Chondrocyte (in vitro differentiated cells): ENCODE results near the gene CAPN2. TPM values are rescaled to one million over a fixed set of nuclear protein-coding genes. Genes with fewer than 3 reads are reported as not detected.
A peak's percentile ranks its signal among the peaks of the same experiment; 100 is the strongest.

Source experiments
- DNase-seq: peaks from one replicate; pipeline ENCODE4 v3.0.0; 2021; ENCODE audit warnings: mixed read lengths, low spot score
- H3K27ac Mint-ChIP-seq: one replicate; pipeline ENCODE4 v1.8.0; 2021; ENCODE audit warnings: mild to moderate bottlenecking, moderate library complexity, mixed read lengths; ENCODE audit not compliant: unreplicated experiment
- H3K27me3 Mint-ChIP-seq: 2 replicates; pipeline ENCODE4 v1.8.0; 2021; ENCODE audit warnings: low read depth, mixed read lengths
- H3K36me3 Mint-ChIP-seq: 2 replicates; pipeline ENCODE4 v1.8.0; 2021; ENCODE audit warnings: low read depth, mixed read lengths
- H3K4me1 Mint-ChIP-seq: 2 replicates; pipeline ENCODE4 v1.8.0; 2021; ENCODE audit warnings: low read depth, mild to moderate bottlenecking, mixed read lengths
- H3K4me3 Mint-ChIP-seq: one replicate; pipeline ENCODE4 v1.8.0; 2021; ENCODE audit warnings: mild to moderate bottlenecking, moderate library complexity, mixed read lengths; ENCODE audit not compliant: unreplicated experiment
- H3K9me3 Mint-ChIP-seq: 2 replicates; pipeline ENCODE4 v1.8.0; 2021; ENCODE audit warnings: low read depth, mixed read lengths
- total RNA-seq: library from RNA; stranded (reverse); gene quantifications from 3 replicates; pipeline ENCODE4 v1.2.1, GENCODE V29; 2021
- TF ChIP-seq, protein P1 (sequence below): fragments of 200-600 bp; sonication (generic); IDR thresholded peaks from 2 replicates; pipeline ENCODE4 v1.5.0; 2021; ENCODE audit warnings: antibody characterized with exemption, mild to moderate bottlenecking, moderate library complexity

Gene CAPN2
- total RNA-seq, 1 donor from 2014 or later: 241 TPM

- Mint-ChIP-seq H3K9me3 (no peaks in the 10 kb centered on the region), H3K27me3 (no peaks in the 10 kb centered on the region), H3K4me1 (peaks cover 74% of the 10 kb centered on the region), H3K4me3 (no peak overlapping the region), H3K36me3 (peaks cover 9% of the 10 kb centered on the region), H3K27ac (peak overlapping the region; percentile 84)
- TF ChIP-seq, protein P1, sequence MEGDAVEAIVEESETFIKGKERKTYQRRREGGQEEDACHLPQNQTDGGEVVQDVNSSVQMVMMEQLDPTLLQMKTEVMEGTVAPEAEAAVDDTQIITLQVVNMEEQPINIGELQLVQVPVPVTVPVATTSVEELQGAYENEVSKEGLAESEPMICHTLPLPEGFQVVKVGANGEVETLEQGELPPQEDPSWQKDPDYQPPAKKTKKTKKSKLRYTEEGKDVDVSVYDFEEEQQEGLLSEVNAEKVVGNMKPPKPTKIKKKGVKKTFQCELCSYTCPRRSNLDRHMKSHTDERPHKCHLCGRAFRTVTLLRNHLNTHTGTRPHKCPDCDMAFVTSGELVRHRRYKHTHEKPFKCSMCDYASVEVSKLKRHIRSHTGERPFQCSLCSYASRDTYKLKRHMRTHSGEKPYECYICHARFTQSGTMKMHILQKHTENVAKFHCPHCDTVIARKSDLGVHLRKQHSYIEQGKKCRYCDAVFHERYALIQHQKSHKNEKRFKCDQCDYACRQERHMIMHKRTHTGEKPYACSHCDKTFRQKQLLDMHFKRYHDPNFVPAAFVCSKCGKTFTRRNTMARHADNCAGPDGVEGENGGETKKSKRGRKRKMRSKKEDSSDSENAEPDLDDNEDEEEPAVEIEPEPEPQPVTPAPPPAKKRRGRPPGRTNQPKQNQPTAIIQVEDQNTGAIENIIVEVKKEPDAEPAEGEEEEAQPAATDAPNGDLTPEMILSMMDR: no peak
- no peak for DNase-seq
These were observed 15.2 kb downstream of the CAPN2 start for GRCh38 chr1:223727541-223727940.

DNA sequence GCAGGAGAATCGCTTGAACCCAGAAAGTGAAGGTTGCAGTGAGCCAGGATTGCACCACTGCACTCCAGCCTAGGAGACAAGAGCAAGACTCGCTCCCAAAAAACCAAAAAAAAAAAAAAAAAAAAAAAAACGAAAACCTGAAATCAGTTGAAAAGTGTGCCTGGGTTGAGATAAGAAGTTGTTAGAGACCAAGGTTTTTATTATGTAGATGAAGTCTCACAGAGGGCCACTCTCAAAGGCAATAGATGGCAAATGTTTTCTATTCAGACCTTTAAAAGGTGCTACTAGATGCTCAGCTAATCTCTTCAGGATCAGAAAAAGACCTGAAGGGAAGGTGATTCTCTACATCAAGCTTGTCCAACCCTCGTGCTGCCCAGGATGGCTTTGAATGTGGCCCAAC is 17.6 kb downstream of the CAPN2 start:
- Mint-ChIP-seq H3K4me3 (no peak overlapping the region), H3K9me3 (no peaks in the 10 kb centered on the region), H3K36me3 (peaks cover 14% of the 10 kb centered on the region), H3K4me1 (peaks cover 86% of the 10 kb centered on the region), H3K27ac (peak overlapping the region; percentile 97), H3K27me3 (no peaks in the 10 kb centered on the region)
- TF ChIP-seq, protein P1: no peak
- DNase-seq: no peak

DNA sequence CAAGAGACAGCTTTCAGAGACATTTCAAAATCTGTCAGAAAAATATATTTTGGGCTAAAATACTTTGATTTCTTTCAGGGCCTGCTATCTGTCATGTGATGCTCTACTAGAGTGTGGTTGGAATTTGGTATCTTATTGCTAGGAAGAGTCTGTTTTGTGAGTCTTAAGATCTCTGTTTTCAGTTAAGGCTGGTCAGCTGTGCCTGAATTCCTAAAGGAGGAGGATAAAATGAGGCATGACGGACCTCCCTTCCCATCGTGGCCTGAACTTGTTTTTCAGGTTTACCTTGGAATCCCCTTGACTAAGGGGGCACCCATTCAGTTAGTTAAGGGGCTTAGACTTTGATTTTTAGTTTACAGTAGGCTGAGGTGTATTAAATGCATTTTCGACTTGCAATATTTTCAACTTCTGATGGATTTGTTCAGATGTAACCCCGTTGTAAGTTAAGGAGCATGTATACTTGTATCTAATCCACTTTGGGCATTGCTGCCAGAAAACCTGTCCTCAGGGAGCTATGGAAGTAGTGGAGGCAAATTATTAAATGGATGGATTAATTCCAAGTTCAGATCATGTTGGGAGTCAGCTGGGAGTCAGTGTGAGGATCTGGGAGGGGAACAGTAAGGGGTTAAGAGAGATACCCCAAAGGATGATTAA is 18.3 kb downstream of the CAPN2 start:
- H3K27me3 Mint-ChIP-seq: no peaks in the 10 kb centered on the region
- H3K36me3 Mint-ChIP-seq: peaks cover 14% of the 10 kb centered on the region
- peak overlapping the region; percentile 97 for H3K27ac Mint-ChIP-seq
- peaks cover 79% of the 10 kb centered on the region for H3K4me1 Mint-ChIP-seq
- no peak overlapping the region for H3K4me3 Mint-ChIP-seq
- no peak for DNase-seq
- no peaks in the 10 kb centered on the region for H3K9me3 Mint-ChIP-seq
- TF ChIP-seq, protein P1: no peak

GRCh38 chr1:223731133-223731770 is 18.9 kb downstream of the CAPN2 start:
- Mint-ChIP-seq H3K4me1 (peaks cover 75% of the 10 kb centered on the region), H3K27me3 (no peaks in the 10 kb centered on the region), H3K9me3 (no peaks in the 10 kb centered on the region), H3K27ac (peak overlapping the region; percentile 97), H3K4me3 (peak overlapping the region; percentile 4), H3K36me3 (peaks cover 12% of the 10 kb centered on the region)
- peak; percentile 96 for DNase-seq
- TF ChIP-seq, protein P1: no peak

GRCh38 chr1:223732993-223733798 is 20.9 kb downstream of the CAPN2 start:
- Mint-ChIP-seq H3K27me3 (no peaks in the 10 kb centered on the region), H3K36me3 (peaks cover 11% of the 10 kb centered on the region), H3K9me3 (no peaks in the 10 kb centered on the region), H3K27ac (peak overlapping the region; percentile 97), H3K4me1 (peaks cover 75% of the 10 kb centered on the region), H3K4me3 (peak overlapping the region; percentile 4)
- TF ChIP-seq, protein P1: no peak
- DNase-seq: peak; percentile 44
